Thyroid gland (tissue), 4 donors: ENCODE measurements around the gene ERGIC2.
"Not testable (repeated sequence)": the region's sequence is repeated elsewhere in the genome, so short reads cannot be mapped to it uniquely, and the experiment has no call there.

ENCODE experiments used
- CTCF ChIP-seq, 6 experiments: fragments of 200-600 bp in 3 of 6; fragments of 450-650 bp in 3 of 6; sonication (generic) in 3 of 6; IDR thresholded peaks; one replicate each; pipeline ENCODE4 v1.5.1; 2016 to 2019; ENCODE audit warnings: antibody characterized with exemption in 6 of 6, mild to moderate bottlenecking in 2 of 6, inconsistent platforms in 1 of 6, moderate library complexity in 1 of 6
- POLR2A ChIP-seq, 2 donors: fragments of 450-650 bp; IDR thresholded peaks; one replicate each; pipeline ENCODE4 v1.6.1; 2017; ENCODE audit warnings: antibody characterized with exemption in 2 of 2, mild to moderate bottlenecking in 2 of 2, moderate library complexity in 1 of 2

GRCh38 chr12:29386084-29386680 lies 5.2 kb upstream of the ERGIC2 start:
- not testable (repeated sequence) for TF ChIP-seq POLR2A, CTCF (IDR thresholded peaks at IDR 0.05)
